ENCODE measurements around the gene BRD8. TPM values are rescaled to one million over a fixed set of nuclear protein-coding genes. Genes with fewer than 3 reads are reported as not detected.
"Not testable (repeated sequence)": the region's sequence is repeated elsewhere in the genome, so short reads cannot be mapped to it uniquely, and the experiment has no call there.

BRD8 gene
- total RNA-seq, 1 donor from 2014 or later = 46.7 TPM

GRCh38 chr5:138213161-138214029 is 35.0 kb upstream of the BRD8 start, which contains the start of gene CDC23:
CDC23 (minus strand) TSS chr5:138213323; CDS start chr5:138213312, 11 bp downstream.
- ATAC-seq (peak; percentile 99), DNase-seq (peak; percentile 91)
- peaks cover 4% of the 10 kb centered on the region for H3K36me3 ChIP-seq
- peak within 1 kb of the TSS; percentile 84 for H3K27ac ChIP-seq
- H3K27me3 ChIP-seq = no peaks in the 10 kb centered on the region
- H3K9me3 ChIP-seq = no peaks in the 10 kb centered on the region
- intact Hi-C loops (cut with DNase I) = no loop called here
- peak within 1 kb of the TSS; percentile 90 for H3K4me3 ChIP-seq
- H3K4me1 ChIP-seq = peaks cover 16% of the 10 kb centered on the region
- no peak for TF ChIP-seq CTCF (IDR thresholded peaks at IDR 0.05)

GRCh38 chr5:138212828-138213160 is 34.4 kb upstream of the BRD8 start:
- Histone ChIP-seq H3K27ac (peak overlapping the region; percentile 84), H3K27me3 (no peaks in the 10 kb centered on the region), H3K4me3 (peak overlapping the region; percentile 90), H3K9me3 (no peaks in the 10 kb centered on the region), H3K4me1 (peaks cover 16% of the 10 kb centered on the region), H3K36me3 (peaks cover 7% of the 10 kb centered on the region)
- no peak for DNase-seq
- TF ChIP-seq CTCF (IDR thresholded peaks at IDR 0.05) = no peak
- intact Hi-C loops (cut with DNase I) = no loop called here
- ATAC-seq = peak; percentile 37

- TF ChIP-seq CTCF (IDR thresholded peaks at IDR 0.05) = no peak
Measured at GRCh38 chr5:138210985-138211384, 32.6 kb upstream of the BRD8 start.

GRCh38 chr5:138193859-138194258 is 15.4 kb upstream of the BRD8 start:
- H3K9me3 ChIP-seq; H3K4me3 ChIP-seq; H3K27me3 ChIP-seq; DNase-seq; intact Hi-C loops (cut with DNase I); H3K27ac ChIP-seq; H3K4me1 ChIP-seq; ATAC-seq: not testable (repeated sequence)
- peaks cover 83% of the 10 kb centered on the region for H3K36me3 ChIP-seq

More at GRCh38 chr5:138210985-138211384, 32.6 kb upstream of the BRD8 start:
- no peaks in the 10 kb centered on the region for H3K27me3 ChIP-seq
- H3K4me1 ChIP-seq = peaks cover 16% of the 10 kb centered on the region
- H3K27ac ChIP-seq = no peak overlapping the region
- H3K9me3 ChIP-seq = no peaks in the 10 kb centered on the region
- no peak overlapping the region for H3K4me3 ChIP-seq
- DNase-seq = no peak
- intact Hi-C loops (cut with DNase I) = no loop called here
- peaks cover 21% of the 10 kb centered on the region for H3K36me3 ChIP-seq
- ATAC-seq = no peak

GRCh38 chr5:138192826-138193225 is 14.4 kb upstream of the BRD8 start:
- peaks cover 83% of the 10 kb centered on the region for H3K36me3 ChIP-seq
- TF ChIP-seq CTCF (IDR thresholded peaks at IDR 0.05) = no peak

GRCh38 chr5:138188626-138189025 is 10.2 kb upstream of the BRD8 start:
- Histone ChIP-seq H3K36me3 (peaks cover 69% of the 10 kb centered on the region), H3K4me1 (no peaks in the 10 kb centered on the region), H3K27me3 (no peaks in the 10 kb centered on the region), H3K4me3 (no peak overlapping the region), H3K27ac (no peak overlapping the region), H3K9me3 (no peaks in the 10 kb centered on the region)
- TF ChIP-seq CTCF (IDR thresholded peaks at IDR 0.05) = no peak
- DNase-seq (no peak), ATAC-seq (no peak)
- intact Hi-C loops (cut with DNase I) = no loop called here

More at GRCh38 chr5:138192826-138193225, 14.4 kb upstream of the BRD8 start:
- Histone ChIP-seq H3K4me3 (no peak overlapping the region), H3K4me1 (no peaks in the 10 kb centered on the region), H3K9me3 (no peaks in the 10 kb centered on the region), H3K27me3 (no peaks in the 10 kb centered on the region), H3K27ac (no peak overlapping the region)
- no peak for ATAC-seq
- intact Hi-C loops (cut with DNase I) = no loop called here
- no peak for DNase-seq
